GM10266 (cell line): ENCODE data around the gene VPS13C.

Source experiments
- DNase-seq: peaks from one replicate; pipeline ENCODE4 v3.0.0; 2012; ENCODE audit errors: extremely low spot score
- TF ChIP-seq, protein P1 (sequence below): IDR thresholded peaks from 2 replicates; pipeline ENCODE4 v1.5.1; 2012; ENCODE audit warnings: mild to moderate bottlenecking, low read depth; ENCODE audit not compliant: control insufficient read depth, insufficient read depth; ENCODE audit errors: missing control alignments

The VPS13C gene

DNA sequence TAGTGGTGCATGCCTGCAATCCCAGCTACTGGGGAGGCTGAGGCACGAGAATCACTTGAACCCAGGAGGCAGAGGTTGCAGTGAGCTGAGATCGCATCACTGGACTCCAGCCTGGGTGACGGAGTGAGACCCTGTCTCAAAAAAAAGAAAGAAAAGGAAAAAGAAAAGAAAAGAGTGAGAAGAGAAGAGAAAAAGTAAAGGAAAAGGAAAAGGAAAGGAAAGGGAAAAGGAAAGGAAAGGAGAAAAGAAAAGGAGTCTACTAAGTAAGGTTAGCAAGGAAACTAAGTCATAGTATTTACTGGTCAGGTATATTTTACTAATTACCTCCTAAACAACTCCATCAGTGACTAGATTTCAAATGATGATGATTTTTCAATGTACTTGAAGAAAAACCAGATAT lies 198.3 kb downstream of the VPS13C start:
- TF ChIP-seq, protein P1, sequence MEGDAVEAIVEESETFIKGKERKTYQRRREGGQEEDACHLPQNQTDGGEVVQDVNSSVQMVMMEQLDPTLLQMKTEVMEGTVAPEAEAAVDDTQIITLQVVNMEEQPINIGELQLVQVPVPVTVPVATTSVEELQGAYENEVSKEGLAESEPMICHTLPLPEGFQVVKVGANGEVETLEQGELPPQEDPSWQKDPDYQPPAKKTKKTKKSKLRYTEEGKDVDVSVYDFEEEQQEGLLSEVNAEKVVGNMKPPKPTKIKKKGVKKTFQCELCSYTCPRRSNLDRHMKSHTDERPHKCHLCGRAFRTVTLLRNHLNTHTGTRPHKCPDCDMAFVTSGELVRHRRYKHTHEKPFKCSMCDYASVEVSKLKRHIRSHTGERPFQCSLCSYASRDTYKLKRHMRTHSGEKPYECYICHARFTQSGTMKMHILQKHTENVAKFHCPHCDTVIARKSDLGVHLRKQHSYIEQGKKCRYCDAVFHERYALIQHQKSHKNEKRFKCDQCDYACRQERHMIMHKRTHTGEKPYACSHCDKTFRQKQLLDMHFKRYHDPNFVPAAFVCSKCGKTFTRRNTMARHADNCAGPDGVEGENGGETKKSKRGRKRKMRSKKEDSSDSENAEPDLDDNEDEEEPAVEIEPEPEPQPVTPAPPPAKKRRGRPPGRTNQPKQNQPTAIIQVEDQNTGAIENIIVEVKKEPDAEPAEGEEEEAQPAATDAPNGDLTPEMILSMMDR, result no peak

DNA sequence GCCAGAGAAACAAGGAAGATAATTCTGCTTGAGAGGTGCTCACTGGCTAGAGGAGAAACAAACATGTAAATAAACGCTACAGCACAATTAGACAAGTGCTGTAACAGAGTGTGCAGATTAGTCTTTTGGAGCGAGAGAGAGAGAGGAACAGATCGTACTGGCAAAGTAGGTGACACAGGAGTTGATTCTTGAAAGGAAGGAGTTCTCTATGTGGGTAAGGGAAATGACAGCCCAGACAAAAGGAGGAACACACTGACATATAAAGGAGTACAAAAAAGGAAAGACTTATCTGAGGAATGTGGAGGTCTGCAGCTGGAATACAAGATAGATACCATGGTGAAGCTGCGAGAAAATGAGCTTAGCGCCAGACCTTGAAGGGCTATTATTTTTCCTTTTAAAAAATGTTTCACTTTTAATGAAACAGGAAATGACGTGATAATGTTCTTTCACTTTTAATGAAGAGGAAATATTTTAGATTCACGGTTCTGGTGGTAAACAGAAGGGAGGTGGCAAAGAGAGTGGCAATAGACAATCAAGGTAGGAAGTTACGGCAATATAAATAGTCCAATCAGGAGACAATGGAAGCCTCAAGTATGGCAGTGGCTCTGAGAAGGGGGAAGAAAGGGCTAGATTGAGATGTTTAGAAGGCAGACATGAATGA lies 202.9 kb downstream of the VPS13C start:
- TF ChIP-seq, protein P1, result no peak
- no peak for DNase-seq

More for the DNA sequence above, 198.3 kb downstream of the VPS13C start:
- no peak for DNase-seq

DNA sequence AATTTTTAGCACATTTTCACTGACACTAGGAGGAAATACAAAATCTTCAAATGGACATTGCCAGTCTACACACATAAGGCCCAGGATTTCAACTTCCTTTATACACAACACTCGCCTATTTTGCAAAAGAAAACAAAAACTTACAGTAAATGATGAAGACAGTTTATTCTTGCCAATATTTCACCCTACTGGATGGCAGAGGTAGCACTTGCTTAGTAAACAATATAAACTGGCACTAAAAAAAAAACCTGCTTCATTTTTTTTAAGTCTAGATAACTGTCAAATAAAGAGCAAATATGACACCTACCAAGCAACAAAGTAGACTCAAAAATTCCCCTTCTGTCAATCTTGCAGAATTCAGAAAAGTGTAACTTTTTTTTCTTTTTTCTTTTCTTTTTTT lies 204.0 kb downstream of the VPS13C start:
- DNase-seq, result no peak

DNA sequence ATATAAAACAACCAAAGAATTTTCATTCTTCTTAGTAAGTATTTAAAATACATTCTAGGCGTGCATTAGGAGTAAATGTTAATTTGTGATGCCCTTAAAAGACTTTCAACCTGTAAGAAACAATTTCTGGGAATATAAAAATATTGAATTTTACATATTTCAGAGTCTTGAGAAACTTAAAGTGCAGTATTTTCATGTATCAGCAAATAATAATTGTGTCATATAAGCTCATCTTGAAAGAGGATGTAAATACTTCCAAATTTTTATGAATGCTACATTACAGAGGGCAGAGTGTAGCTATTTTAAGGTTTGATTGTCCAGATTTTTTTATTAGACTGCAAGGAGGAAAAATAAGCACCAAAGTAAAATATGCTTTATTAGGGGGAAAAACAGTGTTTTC lies 207.1 kb downstream of the VPS13C start:
- no peak for DNase-seq
- TF ChIP-seq, protein P1, result no peak

More for the DNA sequence above, 204.0 kb downstream of the VPS13C start:
- TF ChIP-seq, protein P1, result no peak

DNA sequence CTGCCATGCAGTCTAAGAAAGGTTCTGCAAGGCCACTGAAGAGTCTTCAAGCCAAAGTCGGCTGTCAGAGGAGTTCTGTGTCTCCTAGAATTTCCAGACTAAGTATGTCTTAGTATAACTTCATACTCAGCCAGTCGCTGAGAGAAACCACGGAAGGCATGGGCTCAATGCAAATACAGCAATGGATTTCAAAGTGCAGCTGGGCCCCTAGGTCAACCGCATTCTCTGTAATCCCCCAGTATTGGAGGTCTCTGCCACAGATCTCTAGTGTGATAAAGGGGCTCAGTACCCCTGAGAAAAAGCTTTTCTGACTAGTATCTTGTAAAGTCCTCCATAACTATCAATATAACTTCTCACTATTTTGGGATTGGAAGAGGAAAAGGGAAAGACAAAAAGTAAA lies 208.3 kb downstream of the VPS13C start:
- no peak for DNase-seq
- TF ChIP-seq, protein P1, result no peak

DNA sequence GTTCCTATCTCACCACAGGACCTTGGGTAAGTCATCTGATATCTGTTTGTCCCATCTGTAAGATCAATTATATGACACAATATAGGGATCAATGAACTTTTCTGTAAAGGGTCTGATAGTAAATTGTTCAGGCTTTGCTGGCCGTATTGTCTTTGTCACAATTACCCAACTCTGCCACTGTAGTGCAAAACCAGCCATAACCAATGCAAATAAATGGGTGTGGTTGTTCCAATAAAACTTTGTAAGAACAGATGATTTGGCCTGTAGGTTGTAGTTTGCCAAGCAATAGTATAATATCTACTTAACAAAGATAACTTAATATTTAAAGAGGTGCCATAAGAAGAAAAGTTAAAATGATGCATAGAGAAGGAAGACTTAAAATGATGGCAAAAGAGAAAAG lies 210.8 kb downstream of the VPS13C start:
- TF ChIP-seq, protein P1, result no peak
- DNase-seq, result no peak

DNA sequence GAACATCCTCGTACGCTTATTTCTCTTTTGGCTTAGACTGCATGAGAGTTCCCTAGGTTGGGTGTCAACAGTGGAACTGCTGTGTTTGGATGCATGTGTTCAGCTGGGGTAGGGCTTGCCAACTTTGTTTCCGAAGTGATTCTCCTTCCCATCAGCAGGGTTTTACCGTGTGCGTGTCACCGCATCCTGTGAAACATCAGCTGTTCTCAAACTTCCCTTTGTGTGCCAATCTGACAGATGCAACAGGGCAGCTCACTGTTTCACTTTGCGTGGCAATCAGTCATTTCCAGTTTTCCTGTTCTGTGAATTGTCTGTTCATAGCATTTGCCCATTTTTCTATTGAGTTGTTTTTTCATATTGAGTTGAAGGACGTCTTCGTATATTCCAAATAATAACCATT lies 218.8 kb downstream of the VPS13C start:
- DNase-seq, result no peak
- TF ChIP-seq, protein P1, result no peak
